ENCODE results near the gene PRKCZ.

PRKCZ gene

GRCh38 chr1:2025491-2025981, 24.7 kb upstream of the PRKCZ start:
- Histone ChIP-seq H3K4me3 (ENCODE audit: low read length) (no peak overlapping the region), H3K27me3 (ENCODE audit: control insufficient read depth, insufficient read depth, low read length) (peaks cover under 1% of the 10 kb centered on the region; the same call in 1 of the 2 replicates), H3K4me1 (ENCODE audit: control insufficient read depth, insufficient read depth, low read length) (no peaks in the 10 kb centered on the region; the same call in 1 of the 2 replicates), H3K27ac (ENCODE audit: low read length) (no peak overlapping the region), H3K9me3 (ENCODE audit: control insufficient read depth, insufficient read depth, low read length) (no peaks in the 10 kb centered on the region), H3K36me3 (ENCODE audit: control insufficient read depth, insufficient read depth, low read length) (no peaks in the 10 kb centered on the region)
- no CpG with 5 or more reads among the region's 39 CpGs for WGBS (ENCODE audit: insufficient coverage, insufficient read length)
- no peak for DNase-seq (ENCODE audit: low read depth, low spot score)

- Histone ChIP-seq H3K4me3 (ENCODE audit: low read length) (no peak overlapping the region), H3K9me3 (ENCODE audit: control insufficient read depth, insufficient read depth, low read length) (no peaks in the 10 kb centered on the region), H3K4me1 (ENCODE audit: control insufficient read depth, insufficient read depth, low read length) (no peaks in the 10 kb centered on the region), H3K27me3 (ENCODE audit: control insufficient read depth, insufficient read depth, low read length) (no peaks in the 10 kb centered on the region), H3K27ac (ENCODE audit: low read length) (no peak overlapping the region), H3K36me3 (ENCODE audit: control insufficient read depth, insufficient read depth, low read length) (no peaks in the 10 kb centered on the region)
- no CpG with 5 or more reads among the region's 46 CpGs for WGBS (ENCODE audit: insufficient coverage, insufficient read length)
- DNase-seq (ENCODE audit: low read depth, low spot score): no peak
Measured at GRCh38 chr1:2027961-2028583, 22.1 kb upstream of the PRKCZ start.

DNA sequence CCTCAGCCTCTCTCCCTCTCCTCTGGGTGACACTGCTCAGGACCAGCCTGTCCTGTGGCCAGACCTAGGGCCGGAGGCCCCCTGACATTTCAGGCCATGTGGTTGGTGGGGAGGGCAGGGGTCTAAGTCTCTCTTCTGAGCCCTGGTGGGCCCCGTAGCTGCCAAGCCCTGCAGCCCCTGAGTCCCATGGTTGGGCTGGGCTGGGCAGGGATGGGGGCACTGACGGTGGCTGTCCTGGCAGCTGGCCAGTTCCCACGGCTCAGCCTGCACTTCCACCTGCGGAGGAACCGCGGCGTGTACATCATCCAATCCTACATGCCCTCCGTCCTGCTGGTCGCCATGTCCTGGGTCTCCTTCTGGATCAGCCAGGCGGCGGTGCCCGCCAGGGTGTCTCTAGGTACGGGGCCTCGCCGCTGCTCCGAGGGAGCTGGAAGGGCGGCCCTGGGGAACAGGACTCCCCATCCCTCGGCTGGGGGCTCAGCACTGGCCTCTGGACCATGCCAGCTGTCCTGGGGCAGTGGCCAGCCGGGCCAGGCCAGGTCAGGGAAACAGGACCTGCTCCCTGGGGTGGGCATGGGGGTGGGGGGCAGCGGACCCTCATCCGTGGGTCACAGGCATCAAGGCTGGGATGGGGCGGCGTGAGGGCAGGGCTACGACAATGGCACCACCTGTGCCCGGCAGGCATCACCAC, 21.2 kb upstream of the PRKCZ start:
- DNase-seq (ENCODE audit: low read depth, low spot score): no peak
- Histone ChIP-seq H3K9me3 (ENCODE audit: control insufficient read depth, insufficient read depth, low read length) (no peaks in the 10 kb centered on the region), H3K27me3 (ENCODE audit: control insufficient read depth, insufficient read depth, low read length) (no peaks in the 10 kb centered on the region), H3K4me3 (ENCODE audit: low read length) (no peak overlapping the region), H3K27ac (ENCODE audit: low read length) (no peak overlapping the region), H3K4me1 (ENCODE audit: control insufficient read depth, insufficient read depth, low read length) (no peaks in the 10 kb centered on the region), H3K36me3 (ENCODE audit: control insufficient read depth, insufficient read depth, low read length) (no peaks in the 10 kb centered on the region)
- no CpG with 5 or more reads among the region's 26 CpGs for WGBS (ENCODE audit: insufficient coverage, insufficient read length)

GRCh38 chr1:2029561-2029960, 20.6 kb upstream of the PRKCZ start:
- Histone ChIP-seq H3K27ac (ENCODE audit: low read length) (no peak overlapping the region), H3K9me3 (ENCODE audit: control insufficient read depth, insufficient read depth, low read length) (no peaks in the 10 kb centered on the region), H3K36me3 (ENCODE audit: control insufficient read depth, insufficient read depth, low read length) (no peaks in the 10 kb centered on the region), H3K4me3 (ENCODE audit: low read length) (no peak overlapping the region), H3K4me1 (ENCODE audit: control insufficient read depth, insufficient read depth, low read length) (no peaks in the 10 kb centered on the region), H3K27me3 (ENCODE audit: control insufficient read depth, insufficient read depth, low read length) (no peaks in the 10 kb centered on the region)
- WGBS (ENCODE audit: insufficient coverage, insufficient read length): no CpG with 5 or more reads among the region's 15 CpGs
- DNase-seq (ENCODE audit: low read depth, low spot score): no peak

GRCh38 chr1:2030076-2030871, 19.9 kb upstream of the PRKCZ start:
- Histone ChIP-seq H3K4me1 (ENCODE audit: control insufficient read depth, insufficient read depth, low read length) (no peaks in the 10 kb centered on the region), H3K9me3 (ENCODE audit: control insufficient read depth, insufficient read depth, low read length) (no peaks in the 10 kb centered on the region), H3K27me3 (ENCODE audit: control insufficient read depth, insufficient read depth, low read length) (no peaks in the 10 kb centered on the region), H3K4me3 (ENCODE audit: low read length) (no peak overlapping the region), H3K36me3 (ENCODE audit: control insufficient read depth, insufficient read depth, low read length) (no peaks in the 10 kb centered on the region), H3K27ac (ENCODE audit: low read length) (no peak overlapping the region)
- no peak for DNase-seq (ENCODE audit: low read depth, low spot score)
- WGBS (ENCODE audit: insufficient coverage, insufficient read length): no CpG with 5 or more reads among the region's 42 CpGs

DNA sequence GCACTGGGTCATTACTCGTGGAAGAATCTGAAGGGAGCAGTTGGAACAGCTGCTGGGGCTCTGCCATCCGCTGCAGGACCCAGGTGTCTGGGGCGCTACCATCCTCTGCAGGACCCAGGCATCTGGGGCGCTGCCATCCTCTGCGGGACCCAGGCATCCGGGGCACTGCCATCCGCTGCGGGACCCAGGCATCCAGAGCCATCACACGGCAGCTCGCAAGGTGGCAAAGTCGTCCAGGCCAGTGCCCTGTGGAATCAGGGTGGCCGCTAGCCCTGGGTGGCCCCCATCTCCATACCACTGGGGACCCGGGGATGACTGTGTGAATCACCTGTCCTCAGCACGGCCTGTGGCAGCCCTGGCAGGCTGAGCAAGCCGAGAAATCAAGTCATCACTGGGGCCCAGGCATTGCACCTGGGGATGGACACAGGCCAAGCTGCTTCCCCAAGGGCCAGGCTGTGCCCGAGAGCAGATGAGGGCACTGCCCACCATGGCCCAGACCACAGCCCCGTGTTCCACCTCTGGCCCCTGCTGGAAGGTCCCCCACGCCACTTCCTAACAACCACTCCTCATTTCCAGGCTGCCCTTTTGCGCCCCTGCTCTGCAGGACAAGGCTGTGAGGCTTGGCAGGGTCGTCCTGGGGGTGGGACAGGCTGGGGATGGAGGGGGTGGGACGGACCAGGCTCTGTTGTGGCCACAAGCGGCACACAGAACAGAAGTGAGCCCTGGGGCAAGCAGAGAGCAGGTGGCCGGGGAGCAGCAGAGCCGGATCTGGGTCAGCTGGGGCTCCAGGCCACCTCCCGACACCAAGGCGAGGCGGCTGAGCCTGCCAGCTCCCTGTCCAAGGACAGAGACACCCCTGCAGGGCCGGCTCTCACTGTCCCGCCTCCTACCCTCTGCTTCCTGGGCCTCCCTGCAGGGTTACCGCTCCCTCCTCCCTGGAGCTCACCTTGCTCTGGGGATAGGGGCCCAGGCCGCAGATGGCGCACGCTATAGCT, 18.4 kb upstream of the PRKCZ start:
- H3K4me1 ChIP-seq (ENCODE audit: control insufficient read depth, insufficient read depth, low read length): no peaks in the 10 kb centered on the region
- WGBS (ENCODE audit: insufficient coverage, insufficient read length): no CpG with 5 or more reads among the region's 33 CpGs

DNA sequence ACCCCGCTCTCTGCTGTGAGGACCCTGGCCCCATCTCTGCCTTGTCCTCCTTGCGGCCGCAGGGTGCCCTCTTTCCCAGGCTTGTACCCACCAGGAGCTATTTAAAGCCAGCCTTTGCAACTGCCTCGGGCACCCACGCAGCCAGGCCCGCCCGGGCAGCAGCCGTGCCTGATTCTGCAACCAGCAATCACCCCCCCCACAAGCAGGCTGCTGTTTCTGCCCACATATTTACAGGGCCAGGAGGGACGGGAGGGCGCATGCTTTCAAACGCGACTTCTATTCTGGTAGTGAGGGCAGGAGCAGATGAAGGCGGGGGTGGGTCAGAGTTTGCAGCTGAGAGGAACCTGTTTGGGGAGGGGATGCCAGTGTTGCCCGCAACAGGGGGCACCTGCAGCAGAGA, 17.5 kb upstream of the PRKCZ start:
- Histone ChIP-seq H3K36me3 (ENCODE audit: control insufficient read depth, insufficient read depth, low read length) (no peaks in the 10 kb centered on the region), H3K9me3 (ENCODE audit: control insufficient read depth, insufficient read depth, low read length) (no peaks in the 10 kb centered on the region), H3K27ac (ENCODE audit: low read length) (no peak overlapping the region), H3K4me1 (ENCODE audit: control insufficient read depth, insufficient read depth, low read length) (no peaks in the 10 kb centered on the region), H3K4me3 (ENCODE audit: low read length) (no peak overlapping the region), H3K27me3 (ENCODE audit: control insufficient read depth, insufficient read depth, low read length) (no peaks in the 10 kb centered on the region)
- WGBS (ENCODE audit: insufficient coverage, insufficient read length): no CpG with 5 or more reads among the region's 14 CpGs
- no peak for DNase-seq (ENCODE audit: low read depth, low spot score)

More for the DNA sequence above, 18.4 kb upstream of the PRKCZ start:
- Histone ChIP-seq H3K4me3 (ENCODE audit: low read length) (no peak overlapping the region), H3K27ac (ENCODE audit: low read length) (no peak overlapping the region), H3K27me3 (ENCODE audit: control insufficient read depth, insufficient read depth, low read length) (no peaks in the 10 kb centered on the region), H3K36me3 (ENCODE audit: control insufficient read depth, insufficient read depth, low read length) (no peaks in the 10 kb centered on the region), H3K9me3 (ENCODE audit: control insufficient read depth, insufficient read depth, low read length) (no peaks in the 10 kb centered on the region)
- no peak for DNase-seq (ENCODE audit: low read depth, low spot score)

- Histone ChIP-seq H3K4me1 (ENCODE audit: control insufficient read depth, insufficient read depth, low read length) (no peaks in the 10 kb centered on the region), H3K9me3 (ENCODE audit: control insufficient read depth, insufficient read depth, low read length) (no peaks in the 10 kb centered on the region), H3K4me3 (ENCODE audit: low read length) (no peak overlapping the region), H3K27me3 (ENCODE audit: control insufficient read depth, insufficient read depth, low read length) (no peaks in the 10 kb centered on the region), H3K27ac (ENCODE audit: low read length) (no peak overlapping the region), H3K36me3 (ENCODE audit: control insufficient read depth, insufficient read depth, low read length) (no peaks in the 10 kb centered on the region)
- DNase-seq (ENCODE audit: low read depth, low spot score): no peak
- no CpG with 5 or more reads among the region's 13 CpGs for WGBS (ENCODE audit: insufficient coverage, insufficient read length)
Measured at GRCh38 chr1:2033165-2033564, 17.0 kb upstream of the PRKCZ start.

DNA sequence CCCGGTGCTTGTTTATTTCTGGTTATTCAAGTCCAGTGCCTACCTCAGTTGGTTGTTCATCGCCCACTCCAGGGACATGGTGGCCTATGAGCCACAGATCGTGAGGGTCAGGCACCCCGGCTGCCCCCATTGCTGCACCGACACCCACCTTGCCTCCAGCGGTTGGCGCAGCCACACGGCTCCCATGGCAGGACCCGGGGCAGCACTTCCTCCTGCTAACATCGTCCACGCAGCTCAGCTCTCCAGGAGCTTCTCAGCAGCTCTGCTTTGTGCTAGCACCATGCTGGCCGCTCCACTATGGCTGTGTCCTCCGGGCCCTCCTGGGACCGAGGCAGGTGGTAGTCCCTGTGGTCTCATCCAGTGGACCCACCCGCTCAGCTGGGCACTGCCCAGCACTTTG, 13.9 kb upstream of the PRKCZ start:
- H3K27me3 ChIP-seq (ENCODE audit: control insufficient read depth, insufficient read depth, low read length): no peaks in the 10 kb centered on the region
- no peaks in the 10 kb centered on the region for H3K36me3 ChIP-seq (ENCODE audit: control insufficient read depth, insufficient read depth, low read length)
- no peak for DNase-seq (ENCODE audit: low read depth, low spot score)
- no peak overlapping the region for H3K27ac ChIP-seq (ENCODE audit: low read length)
- no peaks in the 10 kb centered on the region for H3K4me1 ChIP-seq (ENCODE audit: control insufficient read depth, insufficient read depth, low read length)
- WGBS (ENCODE audit: insufficient coverage, insufficient read length): no CpG with 5 or more reads among the region's 15 CpGs
- H3K9me3 ChIP-seq (ENCODE audit: control insufficient read depth, insufficient read depth, low read length): no peaks in the 10 kb centered on the region
- H3K4me3 ChIP-seq (ENCODE audit: low read length): no peak overlapping the region
